Erythroblast (primary cell): ENCODE data around the gene AREL1.

Source experiments
- GATA1 ChIP-seq: IDR thresholded peaks from 2 replicates; pipeline ENCODE4 v1.6.1; 2011; ENCODE audit warnings: low read depth, mild to moderate bottlenecking, control low read depth, low read length, moderate library complexity
- POLR2A ChIP-seq: IDR thresholded peaks from 2 replicates; pipeline ENCODE4 v1.6.1; 2011; ENCODE audit warnings: mild to moderate bottlenecking, low read length

DNA sequence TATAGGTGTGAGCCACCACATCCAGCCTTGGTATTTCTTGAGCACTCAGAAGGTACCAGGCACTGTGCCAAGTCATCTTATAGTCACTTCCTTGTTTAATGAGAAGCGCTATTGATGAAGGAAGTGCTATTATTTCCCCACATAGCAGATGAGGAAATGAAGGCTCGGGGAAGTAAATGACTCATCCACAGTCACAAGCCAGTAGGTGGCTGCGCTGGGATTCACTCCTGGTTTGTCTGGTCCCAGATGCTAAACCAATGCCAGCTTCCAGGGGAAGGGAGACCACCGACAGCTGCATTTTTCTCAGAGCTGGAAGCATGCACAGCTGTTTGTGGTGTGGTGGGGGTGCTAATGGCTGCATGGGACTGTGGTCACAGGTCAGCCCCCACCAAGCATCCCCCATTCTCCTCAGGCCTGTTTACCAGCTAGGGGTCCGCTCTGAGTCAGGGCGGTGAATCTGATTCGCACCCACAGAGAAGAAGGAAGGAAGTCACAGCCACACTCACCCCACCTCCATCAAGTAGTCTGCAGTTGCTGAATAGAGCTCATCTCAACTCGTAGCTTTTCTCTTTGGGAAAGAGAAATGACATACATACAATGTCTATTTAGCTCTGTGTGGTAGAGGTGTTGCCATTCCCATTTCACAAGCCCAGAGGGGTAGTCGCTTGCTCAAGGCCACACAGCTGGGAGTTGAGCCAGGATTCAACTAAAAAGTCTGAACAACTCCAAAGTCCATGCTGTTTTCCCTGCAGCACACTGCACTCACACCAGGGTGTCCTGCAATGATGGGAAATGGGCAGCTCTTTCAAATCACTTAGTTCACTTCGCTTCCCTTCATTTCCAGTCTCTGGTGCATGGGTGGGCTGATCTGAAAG is 94.6 kb downstream of the AREL1 start:
- TF ChIP-seq POLR2A (no peak), GATA1 (no peak)
